ENCODE results near the gene CTNNA2.

DNA sequence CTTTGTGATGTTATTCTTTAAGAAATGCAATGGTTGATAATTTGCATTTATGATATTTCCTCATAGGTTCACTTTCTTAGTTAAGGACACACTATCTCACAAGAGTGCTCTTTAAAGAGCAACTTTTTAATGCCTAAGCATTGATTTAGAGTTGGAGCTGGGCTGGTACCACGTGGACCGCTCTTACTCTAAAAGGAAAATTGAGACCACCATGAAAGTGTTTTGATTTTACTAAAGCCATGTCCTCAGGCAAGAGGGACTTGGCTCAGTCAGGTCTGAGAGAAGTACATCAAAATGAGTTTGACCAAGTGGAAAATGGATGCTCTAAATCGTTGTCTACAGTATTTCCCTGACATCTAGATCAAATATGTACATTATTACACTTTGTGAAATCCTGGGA lies 489.3 kb downstream of the CTNNA2 start:
- TF ChIP-seq TCF4 (CRISPR knock-in tag; IDR thresholded peaks at IDR 0.05; ENCODE audit: borderline replicate concordance), result no peak
- TF ChIP-seq, protein P1, sequence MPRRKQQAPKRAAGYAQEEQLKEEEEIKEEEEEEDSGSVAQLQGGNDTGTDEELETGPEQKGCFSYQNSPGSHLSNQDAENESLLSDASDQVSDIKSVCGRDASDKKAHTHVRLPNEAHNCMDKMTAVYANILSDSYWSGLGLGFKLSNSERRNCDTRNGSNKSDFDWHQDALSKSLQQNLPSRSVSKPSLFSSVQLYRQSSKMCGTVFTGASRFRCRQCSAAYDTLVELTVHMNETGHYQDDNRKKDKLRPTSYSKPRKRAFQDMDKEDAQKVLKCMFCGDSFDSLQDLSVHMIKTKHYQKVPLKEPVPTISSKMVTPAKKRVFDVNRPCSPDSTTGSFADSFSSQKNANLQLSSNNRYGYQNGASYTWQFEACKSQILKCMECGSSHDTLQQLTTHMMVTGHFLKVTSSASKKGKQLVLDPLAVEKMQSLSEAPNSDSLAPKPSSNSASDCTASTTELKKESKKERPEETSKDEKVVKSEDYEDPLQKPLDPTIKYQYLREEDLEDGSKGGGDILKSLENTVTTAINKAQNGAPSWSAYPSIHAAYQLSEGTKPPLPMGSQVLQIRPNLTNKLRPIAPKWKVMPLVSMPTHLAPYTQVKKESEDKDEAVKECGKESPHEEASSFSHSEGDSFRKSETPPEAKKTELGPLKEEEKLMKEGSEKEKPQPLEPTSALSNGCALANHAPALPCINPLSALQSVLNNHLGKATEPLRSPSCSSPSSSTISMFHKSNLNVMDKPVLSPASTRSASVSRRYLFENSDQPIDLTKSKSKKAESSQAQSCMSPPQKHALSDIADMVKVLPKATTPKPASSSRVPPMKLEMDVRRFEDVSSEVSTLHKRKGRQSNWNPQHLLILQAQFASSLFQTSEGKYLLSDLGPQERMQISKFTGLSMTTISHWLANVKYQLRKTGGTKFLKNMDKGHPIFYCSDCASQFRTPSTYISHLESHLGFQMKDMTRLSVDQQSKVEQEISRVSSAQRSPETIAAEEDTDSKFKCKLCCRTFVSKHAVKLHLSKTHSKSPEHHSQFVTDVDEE (CRISPR knock-in tag; IDR thresholded peaks at IDR 0.05), result no peak
- no peak for TF ChIP-seq ZNF70 (CRISPR knock-in tag; IDR thresholded peaks at IDR 0.05)
- TF ChIP-seq ZFP3 (CRISPR knock-in tag; IDR thresholded peaks at IDR 0.05), result no peak
- TF ChIP-seq, protein P2, sequence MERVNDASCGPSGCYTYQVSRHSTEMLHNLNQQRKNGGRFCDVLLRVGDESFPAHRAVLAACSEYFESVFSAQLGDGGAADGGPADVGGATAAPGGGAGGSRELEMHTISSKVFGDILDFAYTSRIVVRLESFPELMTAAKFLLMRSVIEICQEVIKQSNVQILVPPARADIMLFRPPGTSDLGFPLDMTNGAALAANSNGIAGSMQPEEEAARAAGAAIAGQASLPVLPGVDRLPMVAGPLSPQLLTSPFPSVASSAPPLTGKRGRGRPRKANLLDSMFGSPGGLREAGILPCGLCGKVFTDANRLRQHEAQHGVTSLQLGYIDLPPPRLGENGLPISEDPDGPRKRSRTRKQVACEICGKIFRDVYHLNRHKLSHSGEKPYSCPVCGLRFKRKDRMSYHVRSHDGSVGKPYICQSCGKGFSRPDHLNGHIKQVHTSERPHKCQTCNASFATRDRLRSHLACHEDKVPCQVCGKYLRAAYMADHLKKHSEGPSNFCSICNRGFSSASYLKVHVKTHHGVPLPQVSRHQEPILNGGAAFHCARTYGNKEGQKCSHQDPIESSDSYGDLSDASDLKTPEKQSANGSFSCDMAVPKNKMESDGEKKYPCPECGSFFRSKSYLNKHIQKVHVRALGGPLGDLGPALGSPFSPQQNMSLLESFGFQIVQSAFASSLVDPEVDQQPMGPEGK (CRISPR knock-in tag; IDR thresholded peaks at IDR 0.05; ENCODE audit: borderline replicate concordance), result no peak
